Femur (tissue), 1 donor: ENCODE measurements around the gene KRTAP9-9.
"Not testable (repeated sequence)": the region's sequence is repeated elsewhere in the genome, so short reads cannot be mapped to it uniquely, and the experiment has no call there.

Source experiments
- DNase-seq: peaks from one replicate; pipeline ENCODE4 v3.0.0-alpha.2; 2017

The KRTAP9-9 gene

GRCh38 chr17:41267711-41268110, 12.5 kb downstream of the KRTAP9-9 start:
- no peak for DNase-seq

- not testable (repeated sequence) for DNase-seq
These were observed 16.1 kb downstream of the KRTAP9-9 start for GRCh38 chr17:41271323-41271722.

GRCh38 chr17:41271858-41272257, 16.7 kb downstream of the KRTAP9-9 start:
- no peak for DNase-seq

DNA sequence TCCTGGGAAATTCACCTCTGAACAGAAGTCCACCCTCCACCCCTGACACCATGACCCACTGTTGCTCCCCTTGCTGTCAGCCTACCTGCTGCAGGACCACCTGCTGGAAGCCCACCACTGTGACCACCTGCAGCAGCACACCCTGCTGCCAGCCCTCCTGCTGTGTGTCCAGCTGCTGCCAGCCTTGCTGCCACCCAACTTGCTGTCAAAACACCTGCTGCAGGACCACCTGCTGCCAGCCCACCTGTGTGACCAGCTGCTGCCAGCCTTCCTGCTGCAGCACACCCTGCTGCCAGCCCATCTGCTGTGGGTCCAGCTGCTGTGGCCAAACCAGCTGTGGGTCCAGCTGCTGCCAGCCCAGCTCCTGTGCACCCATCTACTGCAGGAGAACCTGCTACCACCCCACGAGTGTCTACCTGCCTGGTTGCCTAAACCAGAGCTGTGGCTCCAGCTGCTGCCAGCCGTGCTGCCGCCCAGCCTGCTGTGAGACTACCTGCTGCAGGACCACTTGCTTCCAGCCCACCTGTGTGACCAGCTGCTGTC, 20.5 kb downstream of the KRTAP9-9 start, which contains the start of gene KRTAP9-7:
Gene KRTAP9-7, plus strand, starts transcription at position 51 of the 543 bp plus-strand sequence. Its CDS starts 0 bp downstream, at position 51.
- not testable (repeated sequence) for DNase-seq

- DNase-seq = no peak
These were observed 23.2 kb downstream of the KRTAP9-9 start for GRCh38 chr17:41278176-41278955.

DNA sequence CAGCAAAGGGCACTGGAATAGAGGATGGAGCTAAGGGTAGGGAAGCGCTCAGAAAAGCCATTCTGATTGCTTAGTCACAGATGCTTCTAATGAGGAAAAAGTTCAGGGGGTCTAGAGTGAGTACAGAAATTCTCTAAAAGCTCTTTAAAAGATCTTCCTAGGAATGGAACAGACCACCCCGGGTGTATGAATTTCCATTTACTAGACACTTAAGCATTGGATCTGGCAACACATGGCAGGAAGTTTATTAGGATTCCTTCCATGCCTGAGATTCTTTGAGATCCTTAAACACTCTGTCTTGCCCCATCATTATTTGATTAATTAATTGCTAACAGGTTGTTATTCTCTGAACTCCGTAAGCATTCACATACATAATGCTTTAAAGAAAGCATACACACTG, 28.9 kb downstream of the KRTAP9-9 start:
- no peak for DNase-seq

DNA sequence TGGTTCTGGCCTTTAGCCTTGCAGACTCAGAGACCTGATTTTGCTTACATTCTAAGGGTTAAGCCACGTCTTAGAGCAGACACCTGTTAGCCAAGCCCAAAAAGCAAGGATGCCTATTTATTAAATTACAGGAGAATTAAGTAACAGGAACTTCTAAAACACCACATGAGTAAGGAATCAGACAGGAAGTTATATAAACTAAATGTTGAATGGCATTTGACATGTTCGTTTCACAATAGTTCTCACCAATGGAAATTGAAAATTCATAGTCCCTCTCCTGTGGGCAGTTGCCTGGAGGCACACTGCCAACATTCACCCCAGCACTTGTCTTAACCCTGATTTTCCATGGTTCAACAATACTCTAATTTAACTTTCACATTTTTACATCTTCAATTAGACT, 29.4 kb downstream of the KRTAP9-9 start:
- DNase-seq = no peak

- DNase-seq = no peak
These were observed 31.9 kb downstream of the KRTAP9-9 start for GRCh38 chr17:41287050-41287449.

DNA sequence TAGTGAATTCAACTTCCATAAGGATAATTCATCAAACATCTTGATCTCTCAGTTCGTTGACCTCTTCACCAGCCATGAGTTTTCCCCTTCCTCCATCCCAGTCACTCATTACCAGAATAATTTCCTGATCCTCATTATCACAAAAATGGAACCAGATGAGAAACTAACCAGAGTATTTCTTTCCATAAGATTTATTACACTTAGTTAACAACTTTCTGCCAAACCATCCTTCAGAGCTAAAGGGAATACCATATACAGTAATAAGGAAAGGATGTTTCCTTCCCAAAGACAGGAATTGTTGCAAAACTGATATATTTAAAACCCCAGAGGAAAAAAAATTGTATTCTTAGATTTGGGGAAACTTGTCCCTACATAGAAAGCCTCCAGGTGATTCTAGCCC, 38.8 kb downstream of the KRTAP9-9 start:
- no peak for DNase-seq

GRCh38 chr17:41296846-41297245, 41.7 kb downstream of the KRTAP9-9 start:
- DNase-seq = no peak

DNA sequence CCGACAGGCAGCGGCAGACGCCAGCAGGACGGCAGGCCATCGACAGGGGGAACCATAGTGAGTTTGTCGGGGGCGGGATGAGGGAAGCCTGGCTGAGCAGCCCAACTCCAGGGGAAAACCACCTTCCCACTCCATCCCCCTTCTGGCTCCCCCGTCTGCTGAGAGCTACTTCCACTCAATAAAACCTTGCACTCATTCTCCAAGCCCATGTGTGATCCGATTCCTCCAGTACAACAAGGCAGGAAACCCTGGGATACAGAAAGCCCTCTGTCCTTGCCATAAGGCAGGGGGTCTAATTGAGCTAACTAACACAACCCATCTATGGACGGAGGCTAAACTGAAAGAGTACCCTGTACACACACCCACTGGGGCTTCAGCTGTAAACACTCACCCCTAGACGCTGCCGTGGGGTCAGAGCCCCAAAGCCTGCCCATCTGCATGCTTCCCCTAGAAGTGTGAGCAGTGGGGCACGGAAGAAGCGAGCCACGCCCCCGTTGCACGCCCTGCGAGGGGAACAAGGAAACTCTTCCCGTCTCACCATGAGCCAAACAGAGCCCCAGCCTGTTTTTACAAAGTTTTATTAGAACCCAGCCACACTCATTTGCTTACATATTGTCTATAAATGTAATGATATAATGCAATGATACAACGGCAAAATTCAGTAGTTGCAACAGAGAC, 43.4 kb downstream of the KRTAP9-9 start:
- DNase-seq = no peak

DNA sequence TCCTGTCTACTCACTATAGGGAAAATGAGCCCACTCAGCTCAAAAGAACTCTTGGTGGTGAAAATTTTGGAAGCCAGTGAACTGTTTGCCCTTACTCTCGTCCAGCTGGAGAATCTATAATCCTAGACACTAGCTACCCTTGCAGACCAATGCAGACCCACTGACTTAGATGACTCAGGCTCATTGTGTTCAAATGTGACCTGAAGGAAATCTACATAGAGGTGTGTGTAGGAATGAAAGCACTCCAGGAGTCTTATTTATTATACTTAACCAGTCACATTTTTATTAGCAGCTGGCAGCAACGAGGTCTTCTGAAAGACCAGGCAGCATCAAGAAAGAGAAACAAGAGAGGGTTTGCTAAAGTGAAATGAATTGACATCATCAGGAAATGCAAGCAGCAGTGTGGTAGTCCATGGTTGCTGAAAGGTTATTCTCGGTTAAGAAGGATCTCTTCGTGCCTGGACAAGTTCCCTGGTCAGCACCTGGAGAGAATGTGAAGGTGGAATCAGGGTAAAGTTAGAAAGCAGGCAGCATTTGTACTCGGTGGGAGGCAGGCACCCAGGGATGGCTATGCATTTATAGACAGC, 46.1 kb downstream of the KRTAP9-9 start:
- no peak for DNase-seq

- no peak for DNase-seq
These were observed 47.0 kb downstream of the KRTAP9-9 start, which contains the start of gene KRTAP29-1 for GRCh38 chr17:41301916-41302901. Gene KRTAP29-1 (minus strand): TSS chr17:41302851. CDS start chr17:41302851, 0 bp downstream.

GRCh38 chr17:41302981-41303380, 47.8 kb downstream of the KRTAP9-9 start:
- no peak for DNase-seq

- no peak for DNase-seq
These were observed 48.9 kb downstream of the KRTAP9-9 start for GRCh38 chr17:41304091-41304490.
